Breast epithelium (tissue), 4 donors: ENCODE data around the gene SLC23A3. TPM values are rescaled to one million over a fixed set of nuclear protein-coding genes. Genes with fewer than 3 reads are reported as not detected.
"Not testable (repeated sequence)": the region's sequence is repeated elsewhere in the genome, so short reads cannot be mapped to it uniquely, and the experiment has no call there.

Experiments
- DNase-seq, 2 donors: peaks; one replicate each; pipeline ENCODE4 v3.0.0-alpha.2; 2019; ENCODE audit warnings: low spot score in 2 of 2
- H3K27ac ChIP-seq, 2 donors: fragments of 200-600 bp; sonication (generic) in 1 of 2; one replicate each; pipeline ENCODE4 v1.5.1; 2016 to 2019; ENCODE audit warnings: mild to moderate bottlenecking in 1 of 2
- H3K27me3 ChIP-seq, 2 donors: fragments of 200-600 bp; sonication (generic) in 1 of 2; one replicate each; pipeline versions ENCODE4 v1.5.1 to v1.6.0; 2017 to 2019; ENCODE audit warnings: control low read depth in 1 of 2, mild to moderate bottlenecking in 1 of 2
- H3K36me3 ChIP-seq: fragments of 200-600 bp; one replicate; pipeline ENCODE4 v1.5.1; 2019
- H3K4me1 ChIP-seq, 2 donors: fragments of 200-600 bp; sonication (generic); one replicate each; pipeline ENCODE4 v1.5.1; 2016 to 2019; ENCODE audit warnings: control low read depth in 1 of 2
- H3K4me3 ChIP-seq, 3 donors: fragments of 200-600 bp; sonication (generic); 1 replicate in 2 of 3; 2 replicates in 1 of 3; pipeline ENCODE4 v1.5.1; 2016 to 2019; ENCODE audit warnings: mild to moderate bottlenecking in 3 of 3, moderate library complexity in 2 of 3
- H3K9me3 ChIP-seq, 2 donors: fragments of 200-600 bp; sonication (generic) in 1 of 2; one replicate each; pipeline ENCODE4 v1.5.1; 2016 to 2019; ENCODE audit warnings: control low read depth in 1 of 2
- CTCF ChIP-seq, 3 donors: fragments of 450-650 bp; IDR thresholded peaks; one replicate each; pipeline ENCODE4 v1.5.1; 2016 to 2017; ENCODE audit warnings: antibody characterized with exemption in 3 of 3, mild to moderate bottlenecking in 3 of 3, moderate library complexity in 3 of 3
- POLR2A ChIP-seq: fragments of 450-650 bp; IDR thresholded peaks from one replicate; pipeline ENCODE4 v1.6.1; 2016; ENCODE audit warnings: antibody characterized with exemption, mild to moderate bottlenecking, moderate library complexity
- POLR2AphosphoS5 ChIP-seq, 3 donors: sonication (generic); formaldehyde crosslinking; IDR thresholded peaks; one replicate each; pipeline ENCODE4 v1.6.1; 2017; ENCODE audit warnings: antibody characterized with exemption in 3 of 3
- intact Hi-C: fragments of 100-400 bp; cut with DNase I; formaldehyde crosslinking; loops from one replicate; pipeline ENCODE4 v1.15.1; 2023; ENCODE audit warnings: low total_unique reads
- total RNA-seq, 3 donors: library from RNA; depleted of rRNA; stranded (reverse); fragments of >200 nt; gene quantifications; one replicate each; pipeline ENCODE4 v1.1.0, GENCODE V29; 2016

SLC23A3 gene
- total RNA-seq, 3 donors from 2014 or later: 0.48 to 3.4 (median 2.0) TPM

GRCh38 chr2:219204425-219205164 lies 34.8 kb upstream of the SLC23A3 start:
- Histone ChIP-seq H3K4me3 (no peak overlapping the region), H3K36me3 (no peaks in the 10 kb centered on the region), H3K27ac (no peak overlapping the region), H3K9me3 (no peaks in the 10 kb centered on the region), H3K4me1 (peaks cover 5 to 13% of the 10 kb centered on the region in 2 donors), H3K27me3 (no peaks in the 10 kb centered on the region)
- intact Hi-C loops: no loop called here
- no peak for DNase-seq
- TF ChIP-seq POLR2AphosphoS5 (IDR thresholded peaks at IDR 0.05) (no peak), CTCF (IDR thresholded peaks at IDR 0.05) (no peak), POLR2A (no peak)

GRCh38 chr2:219201331-219201730 lies 31.5 kb upstream of the SLC23A3 start:
- H3K27me3 ChIP-seq, intact Hi-C loops, H3K27ac ChIP-seq, H3K4me1 ChIP-seq, H3K4me3 ChIP-seq, DNase-seq, H3K36me3 ChIP-seq, H3K9me3 ChIP-seq: not testable (repeated sequence)

GRCh38 chr2:219200502-219201326 lies 30.9 kb upstream of the SLC23A3 start:
- intact Hi-C loops, H3K36me3 ChIP-seq, H3K9me3 ChIP-seq, H3K27ac ChIP-seq, H3K4me3 ChIP-seq, H3K4me1 ChIP-seq, DNase-seq, H3K27me3 ChIP-seq: not testable (repeated sequence)

- no peak overlapping the region for H3K4me3 ChIP-seq
Measured at GRCh38 chr2:219199470-219200211, 29.8 kb upstream of the SLC23A3 start.

GRCh38 chr2:219198974-219199373 lies 29.1 kb upstream of the SLC23A3 start:
- TF ChIP-seq POLR2AphosphoS5 (IDR thresholded peaks at IDR 0.05) (no peak), CTCF (IDR thresholded peaks at IDR 0.05) (no peak), POLR2A (no peak)
- H3K4me1 ChIP-seq: no peaks in the 10 kb centered on the region
- H3K36me3 ChIP-seq: no peaks in the 10 kb centered on the region
- no peaks in the 10 kb centered on the region for H3K27me3 ChIP-seq
- no peak for DNase-seq
- no peak overlapping the region for H3K27ac ChIP-seq
- H3K9me3 ChIP-seq: no peaks in the 10 kb centered on the region
- no peak overlapping the region for H3K4me3 ChIP-seq
- intact Hi-C loops: no loop called here

More at GRCh38 chr2:219199470-219200211, 29.8 kb upstream of the SLC23A3 start:
- no peak overlapping the region for H3K27ac ChIP-seq
- DNase-seq: no peak
- no peak for TF ChIP-seq CTCF (IDR thresholded peaks at IDR 0.05)
- TF ChIP-seq POLR2AphosphoS5 (IDR thresholded peaks at IDR 0.05): no peak
- TF ChIP-seq POLR2A: no peak
- no peaks in the 10 kb centered on the region for H3K27me3 ChIP-seq
- intact Hi-C loops: no loop called here
- H3K36me3 ChIP-seq: no peaks in the 10 kb centered on the region
- H3K9me3 ChIP-seq: no peaks in the 10 kb centered on the region
- H3K4me1 ChIP-seq: no peaks in the 10 kb centered on the region

- no peak for TF ChIP-seq POLR2AphosphoS5 (IDR thresholded peaks at IDR 0.05)
- TF ChIP-seq CTCF (IDR thresholded peaks at IDR 0.05): no peak
- TF ChIP-seq POLR2A: no peak
- no peaks in the 10 kb centered on the region for H3K36me3 ChIP-seq
- no peaks in the 10 kb centered on the region for H3K27me3 ChIP-seq
- no peaks in the 10 kb centered on the region for H3K9me3 ChIP-seq
- H3K4me1 ChIP-seq: no peaks in the 10 kb centered on the region
- no peak overlapping the region for H3K27ac ChIP-seq
- intact Hi-C loops: no loop called here
- DNase-seq: no peak
- no peak overlapping the region for H3K4me3 ChIP-seq
Measured at GRCh38 chr2:219197388-219197787, 27.6 kb upstream of the SLC23A3 start.
